Left colon (tissue), 2 donors: ENCODE data around the gene APOL2. TPM values are rescaled to one million over a fixed set of nuclear protein-coding genes. Genes with fewer than 3 reads are reported as not detected.
"Not testable (repeated sequence)": the region's sequence is repeated elsewhere in the genome, so short reads cannot be mapped to it uniquely, and the experiment has no call there.

Experiments used
- ATAC-seq: fragments of 200-7000 bp; cut with Tn5 transposase; one replicate; pipeline ENCODE4 v1.9.1; 2020; ENCODE audit warnings: mild to moderate bottlenecking, moderate library complexity
- DNase-seq, 2 donors: peaks; one replicate each; pipeline ENCODE4 v3.0.0-alpha.2; 2020
- intact Hi-C, 2 donors: fragments of 100-400 bp; cut with DNase I in 1 of 2; cut with micrococcal nuclease in 1 of 2; formaldehyde crosslinking; loops; one replicate each; pipeline versions ENCODE4 v1.11.2 to v1.14.0; 2022; cut with DNase I, micrococcal nuclease
- total RNA-seq, 2 donors: library from RNA; stranded (reverse); fragmentation: NEBNext Ultra II Directional; extraction: Animal tissue kit (Norgen Biotek cat#: 25700); gene quantifications; one replicate each; pipeline ENCODE4 v1.2.1, GENCODE V29; 2021
- donor health status: DM: no; HTN: no; CAD: no.
- donor health status: DM: yes; HTN: yes; CAD: no.

APOL2 gene
- total RNA-seq, 2 donors from 2014 or later: 29.8 to 49.0 TPM

DNA sequence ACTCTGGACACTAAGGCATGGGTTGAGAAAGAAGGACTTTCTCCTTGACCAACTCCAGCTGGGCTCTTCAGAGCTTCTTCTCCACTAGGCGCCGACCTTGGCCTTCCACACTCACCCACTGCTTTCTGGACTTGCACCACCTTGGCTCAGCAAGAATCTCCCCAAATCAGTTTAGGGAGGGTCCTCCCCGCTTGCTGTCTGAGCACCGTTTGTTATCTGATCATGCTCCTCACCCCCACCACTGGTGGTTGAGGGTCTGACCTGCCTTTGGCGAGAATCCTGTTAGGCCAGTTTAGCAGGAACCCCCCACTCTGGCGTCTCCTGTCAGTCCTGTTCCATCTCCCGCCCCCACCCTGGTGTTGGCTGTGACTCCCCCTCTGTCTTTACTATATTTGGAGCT is 10.4 kb downstream of the APOL2 start:
- no peak for ATAC-seq
- intact Hi-C loops: no loop called here

GRCh38 chr22:36228369-36228768 is 11.0 kb downstream of the APOL2 start:
- not testable (repeated sequence) for ATAC-seq, DNase-seq

More for the DNA sequence above, 10.4 kb downstream of the APOL2 start:
- DNase-seq: no peak

DNA sequence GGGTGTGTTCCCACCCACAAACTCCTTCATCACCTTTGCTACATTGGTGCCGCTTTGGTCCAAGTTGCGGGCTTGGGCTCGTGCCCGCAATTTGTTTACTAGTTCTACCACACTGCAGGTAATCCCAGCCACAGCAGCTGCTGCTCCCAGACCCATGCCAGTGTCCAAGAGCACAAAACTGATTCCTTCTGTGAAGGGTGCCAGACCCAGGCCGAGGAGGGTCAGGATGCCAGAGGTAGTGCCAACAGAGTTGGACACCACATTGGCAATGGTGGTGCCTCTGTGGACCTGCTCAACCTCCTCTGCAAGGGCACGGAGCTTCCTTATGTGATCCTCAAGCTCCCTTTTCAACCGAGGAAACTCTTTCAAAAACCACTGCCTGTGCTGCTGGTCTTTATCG is 11.5 kb downstream of the APOL2 start:
- no peak for ATAC-seq
- intact Hi-C loops: no loop called here
- DNase-seq: no peak

More at GRCh38 chr22:36228369-36228768, 11.0 kb downstream of the APOL2 start:
- intact Hi-C loops: not testable (repeated sequence)

- ATAC-seq (no peak), DNase-seq (no peak)
- intact Hi-C loops: no loop called here
Measured at GRCh38 chr22:36227396-36227795, 11.9 kb downstream of the APOL2 start.

- intact Hi-C loops: no loop called here
- ATAC-seq: no peak
- DNase-seq: no peak
Measured at GRCh38 chr22:36226189-36226588, 13.1 kb downstream of the APOL2 start.

- no peak for DNase-seq
- no peak for ATAC-seq
- intact Hi-C loops: no loop called here
Measured at GRCh38 chr22:36225333-36225922, 13.9 kb downstream of the APOL2 start.

DNA sequence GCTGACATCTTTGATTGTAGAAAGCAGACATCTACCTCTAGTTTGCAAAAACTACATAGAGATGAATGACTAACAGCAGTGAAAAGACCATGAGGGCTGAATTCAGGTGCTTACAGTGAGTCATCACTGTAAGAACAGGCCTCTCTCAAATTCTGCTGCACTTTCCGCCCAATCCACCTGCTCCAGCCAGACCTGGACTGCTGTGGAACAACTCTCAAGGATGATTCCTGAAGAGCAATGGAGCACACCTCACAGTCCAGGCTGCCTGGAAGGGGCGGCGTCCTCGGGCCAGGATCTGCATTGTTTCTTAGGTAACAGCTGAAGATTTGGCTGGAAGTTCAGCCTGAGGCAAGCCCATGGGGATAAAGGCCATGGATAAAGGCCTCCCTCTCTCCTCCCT is 15.1 kb downstream of the APOL2 start:
- intact Hi-C loops: no loop called here
- no peak for ATAC-seq
- no peak for DNase-seq

DNA sequence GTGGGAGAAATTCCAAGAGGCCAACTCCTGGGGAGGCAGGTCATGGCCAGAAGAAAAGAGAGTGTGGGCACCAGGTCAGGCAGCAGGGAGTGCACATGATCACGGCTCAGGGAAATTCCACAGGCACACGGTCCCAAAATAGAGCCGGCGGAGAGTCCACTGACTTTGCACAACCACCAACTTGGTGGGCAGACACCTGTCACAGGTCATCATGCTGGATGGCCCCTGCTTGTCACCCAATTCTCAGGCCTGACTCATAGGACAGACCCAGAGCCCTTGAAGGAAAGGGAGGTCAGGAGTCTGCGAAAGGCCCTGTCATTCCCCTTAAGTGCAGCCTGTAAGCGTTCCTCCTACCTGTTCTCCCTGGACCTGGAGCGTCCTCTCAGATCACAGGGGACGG is 15.8 kb downstream of the APOL2 start:
- ATAC-seq: no peak
- DNase-seq: no peak
- intact Hi-C loops: no loop called here

GRCh38 chr22:36222887-36223450 is 16.4 kb downstream of the APOL2 start:
- intact Hi-C loops: no loop called here
- ATAC-seq (no peak), DNase-seq (no peak)

DNA sequence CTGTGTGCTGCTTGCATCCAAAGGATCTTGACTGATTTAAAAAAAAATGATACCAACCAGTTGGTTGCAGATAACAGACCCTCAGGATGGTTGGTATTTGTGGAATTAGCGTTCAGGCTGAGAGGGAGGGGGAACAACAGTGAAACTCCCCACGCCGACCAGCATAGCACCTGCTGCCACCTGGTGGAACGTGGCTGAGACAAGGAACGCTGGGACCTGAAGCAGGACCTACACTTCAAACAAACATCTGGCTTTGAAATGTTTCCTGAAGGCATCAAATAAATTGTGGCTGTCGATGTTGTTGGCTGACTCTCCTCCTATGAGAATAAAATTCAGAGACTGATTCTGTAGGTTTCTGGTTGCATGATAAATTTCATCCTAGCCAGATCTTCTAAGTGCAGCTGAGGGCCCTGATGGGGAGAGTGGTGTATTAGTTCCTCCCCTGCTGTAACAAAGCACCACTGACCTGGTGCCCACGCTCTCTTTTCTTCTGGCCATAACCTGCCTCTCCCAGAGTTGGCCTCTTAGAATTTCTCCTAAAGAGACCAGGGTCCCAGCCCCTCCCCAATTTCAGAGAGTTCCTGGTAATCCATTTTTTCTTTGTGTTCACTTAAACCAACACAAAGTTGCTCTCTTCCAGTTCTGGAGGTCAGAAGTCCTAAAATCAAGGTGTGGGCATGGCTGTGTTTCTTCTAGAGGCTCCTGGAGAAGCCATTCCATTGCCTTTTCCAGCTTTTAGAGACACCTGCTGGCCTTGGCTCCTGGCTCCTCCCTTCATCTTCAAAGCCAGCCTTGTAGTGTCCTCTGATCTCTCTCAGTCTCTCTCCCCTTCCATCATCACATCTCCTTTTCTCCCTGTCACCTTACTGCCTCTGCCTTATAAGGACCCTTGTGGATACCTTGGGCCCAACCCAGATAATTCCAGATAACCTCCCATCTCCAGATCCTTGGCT is 17.3 kb downstream of the APOL2 start:
- DNase-seq: peak in 1 of 2 donors; percentile 68
- ATAC-seq: peak; percentile 82
- intact Hi-C loops: no loop called here

DNA sequence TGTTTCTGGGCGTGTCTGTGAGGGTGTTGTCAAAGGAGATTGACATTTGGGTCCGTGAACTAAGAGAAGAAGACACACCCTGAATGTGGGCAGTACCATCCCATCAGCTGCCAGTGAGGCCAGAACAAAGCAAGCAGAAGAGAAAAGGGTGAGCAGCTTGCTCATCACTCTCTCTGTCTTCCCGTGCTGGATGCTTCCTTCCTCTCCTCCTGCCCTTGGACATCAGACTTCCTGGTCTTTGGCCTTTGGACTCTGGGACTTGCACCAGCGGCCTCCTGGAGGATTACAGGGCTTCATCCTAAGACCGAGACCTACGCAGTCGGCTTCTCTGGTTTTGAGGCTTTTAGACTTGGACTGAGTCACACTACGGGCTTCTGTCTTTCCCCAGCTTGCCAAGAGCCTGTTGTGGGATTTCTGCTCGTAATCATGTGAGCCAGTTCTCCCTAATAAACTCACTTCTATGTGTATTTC is 18.8 kb downstream of the APOL2 start:
- ATAC-seq (peak; percentile 83), DNase-seq (no peak)
- intact Hi-C loops: no loop called here

DNA sequence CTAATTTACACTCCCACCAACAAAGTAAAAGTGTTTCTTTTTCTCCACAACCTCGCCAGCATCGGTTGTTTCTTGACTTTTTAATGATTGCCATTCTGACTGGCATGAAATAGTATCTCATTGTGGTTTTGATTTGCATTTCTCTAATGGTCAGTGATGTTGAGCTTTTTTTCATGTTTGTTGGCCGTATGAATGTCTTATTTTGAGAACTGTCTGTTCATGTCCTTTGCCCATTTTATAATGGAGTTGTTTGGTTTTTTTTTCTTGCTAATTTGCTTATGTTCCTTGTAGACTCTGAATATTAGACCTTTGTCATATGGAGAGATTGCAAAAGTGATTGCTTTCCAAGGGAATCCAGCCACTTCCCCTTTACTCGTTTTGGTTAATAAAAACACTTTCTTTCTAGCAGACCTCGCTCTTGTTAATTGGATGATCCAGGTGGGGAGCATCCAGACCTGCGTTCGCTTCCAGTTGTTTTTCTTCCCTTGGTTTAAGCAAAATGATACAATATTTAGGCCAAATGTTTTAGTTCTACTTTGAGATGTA is 20.6 kb downstream of the APOL2 start:
- no peak for ATAC-seq
- intact Hi-C loops: no loop called here
- no peak for DNase-seq

DNA sequence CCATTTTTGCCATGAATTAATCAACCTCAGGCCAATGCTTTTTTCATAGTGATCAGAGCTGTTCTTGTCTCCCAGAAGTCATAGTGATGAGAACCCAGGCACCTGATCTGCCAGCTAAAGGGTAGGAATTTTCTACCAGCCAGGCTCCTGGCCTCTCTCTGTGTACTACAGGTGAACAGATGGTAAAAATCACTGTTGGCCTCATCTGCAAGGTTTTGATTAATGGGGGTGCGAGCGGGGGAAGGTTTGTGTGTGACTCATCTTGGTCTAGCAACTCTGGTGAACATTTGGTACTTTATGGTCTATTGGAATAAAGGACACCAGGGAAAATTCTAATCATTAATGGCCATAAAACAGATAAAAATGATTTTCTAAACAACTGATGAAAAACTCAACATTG is 23.3 kb downstream of the APOL2 start:
- intact Hi-C loops: no loop called here
- DNase-seq: no peak
- no peak for ATAC-seq

DNA sequence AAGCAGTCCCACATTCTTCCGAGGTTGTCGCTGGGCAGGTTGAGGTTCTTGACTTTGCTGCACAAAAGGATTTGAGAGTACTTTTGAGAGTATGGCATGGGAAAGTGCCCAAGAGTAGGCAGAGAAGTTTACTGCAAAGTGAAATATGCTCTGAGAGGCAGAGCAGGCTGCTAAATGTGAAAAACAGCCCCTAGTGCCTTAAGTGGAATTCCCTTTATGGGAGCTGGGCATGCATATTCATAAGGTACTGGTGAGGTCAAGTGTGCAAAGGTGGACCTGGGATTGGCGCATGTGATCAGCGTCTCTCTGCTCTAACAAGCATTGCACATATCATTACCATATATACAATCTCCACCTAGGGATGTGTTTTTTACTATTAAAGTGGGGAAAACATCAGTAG is 25.7 kb downstream of the APOL2 start:
- no peak for DNase-seq
- intact Hi-C loops: no loop called here
- ATAC-seq: no peak

GRCh38 chr22:36212901-36213300 is 26.4 kb downstream of the APOL2 start:
- no peak for DNase-seq
- intact Hi-C loops: no loop called here
- peak; percentile 29 for ATAC-seq

DNA sequence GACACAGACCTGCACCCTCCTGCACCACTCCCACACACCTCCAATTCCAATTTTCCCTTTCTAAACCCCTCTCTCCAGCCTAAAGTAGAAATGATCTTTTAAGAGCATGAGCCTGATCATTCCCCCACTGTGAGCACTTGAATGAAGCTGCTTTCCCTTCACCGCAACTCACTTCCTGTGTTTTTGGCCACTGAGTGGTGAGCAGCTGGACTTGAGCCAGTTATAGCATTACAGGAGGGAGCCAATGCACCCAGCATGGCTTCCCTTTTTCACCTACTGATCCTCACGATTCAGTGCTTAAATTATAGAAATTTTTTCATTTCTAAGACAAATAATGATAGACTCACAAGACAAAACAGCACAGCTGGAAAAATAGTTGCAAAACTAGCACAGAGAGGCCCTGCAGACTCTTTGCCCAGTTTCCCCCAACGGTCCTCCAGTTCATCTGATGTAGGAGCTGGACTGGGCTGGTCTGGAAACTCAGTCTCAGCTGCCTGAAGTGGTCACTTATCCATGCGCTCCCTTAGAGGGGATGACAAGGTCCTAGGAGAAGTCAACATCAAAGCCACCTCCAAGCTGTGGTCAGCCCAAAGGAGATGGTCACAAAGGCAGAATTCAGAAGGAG is 28.0 kb downstream of the APOL2 start:
- ATAC-seq (no peak), DNase-seq (no peak)
- intact Hi-C loops: no loop called here

GRCh38 chr22:36210224-36210623 is 29.1 kb downstream of the APOL2 start:
- intact Hi-C loops: no loop called here
- no peak for DNase-seq
- ATAC-seq: no peak

GRCh38 chr22:36209488-36209908 is 29.8 kb downstream of the APOL2 start:
- ATAC-seq, intact Hi-C loops, DNase-seq: not testable (repeated sequence)

- DNase-seq (no peak), ATAC-seq (no peak)
- intact Hi-C loops: no loop called here
Measured at GRCh38 chr22:36208914-36209313, 30.4 kb downstream of the APOL2 start.
